GM23338 (cell line): ENCODE data around the gene NELL2. TPM values are rescaled to one million over a fixed set of nuclear protein-coding genes. Genes with fewer than 3 reads are reported as not detected.

Source experiments
- ATAC-seq: fragments of 200-7000 bp; cut with Tn5 transposase; 3 replicates; pipeline ENCODE4 v1.9.1; 2020
- DNase-seq: peaks from one replicate; pipeline ENCODE4 v3.0.0-alpha.2; 2015; ENCODE audit warnings: low spot score
- H2AFZ ChIP-seq: fragments of 200-600 bp; sonication (generic); 2 replicates; pipeline ENCODE4 v1.8.0; 2016; ENCODE audit warnings: antibody characterized with exemption, mild to moderate bottlenecking, moderate library complexity
- H3F3A ChIP-seq: fragments of 200-600 bp; sonication (generic); replicated peaks from 2 replicates; pipeline ENCODE4 v1.8.0; 2017; ENCODE audit warnings: antibody characterized with exemption, mixed run types, low read depth
- H3K27ac ChIP-seq: fragments of 200-600 bp; sonication (generic); 2 replicates; pipeline ENCODE4 v1.6.1; 2016; ENCODE audit warnings: low read depth
- H3K27me3 ChIP-seq: fragments of 200-600 bp; sonication (generic); 2 replicates; pipeline ENCODE4 v1.8.0; 2016; ENCODE audit warnings: mild to moderate bottlenecking, mixed run types, moderate library complexity; ENCODE audit not compliant: insufficient read depth
- H3K36me3 ChIP-seq: fragments of 200-600 bp; sonication (generic); 2 replicates; pipeline ENCODE4 v1.8.0; 2016; ENCODE audit warnings: mild to moderate bottlenecking; ENCODE audit not compliant: insufficient read depth
- H3K4me1 ChIP-seq: fragments of 200-600 bp; sonication (generic); 2 replicates; pipeline ENCODE4 v1.8.0; 2016; ENCODE audit warnings: mild to moderate bottlenecking, moderate library complexity; ENCODE audit not compliant: insufficient read depth
- H3K4me2 ChIP-seq: fragments of 200-600 bp; sonication (generic); 2 replicates; pipeline ENCODE4 v1.7.1; 2017; ENCODE audit warnings: mixed run types
- H3K4me3 ChIP-seq: fragments of 200-600 bp; sonication (generic); 2 replicates; pipeline ENCODE4 v1.6.1; 2016; ENCODE audit warnings: mixed run types
- H3K79me2 ChIP-seq: fragments of 200-600 bp; sonication (generic); replicated peaks from 2 replicates; pipeline ENCODE4 v1.8.0; 2017; ENCODE audit warnings: mild to moderate bottlenecking; ENCODE audit not compliant: insufficient read depth
- H3K9me2 ChIP-seq: fragments of 200-600 bp; sonication (generic); 2 replicates; pipeline ENCODE4 v1.8.0; 2017; ENCODE audit not compliant: insufficient read depth
- H4K20me1 ChIP-seq: fragments of 200-600 bp; sonication (generic); replicated peaks from 2 replicates; pipeline ENCODE4 v1.8.0; 2017; ENCODE audit warnings: mild to moderate bottlenecking; ENCODE audit not compliant: insufficient read depth
- H3K27ac Mint-ChIP-seq: 2 replicates; pipeline ENCODE4 v1.8.0; 2020; ENCODE audit warnings: inconsistent platforms, mild to moderate bottlenecking, moderate library complexity, mixed read lengths
- H3K27me3 Mint-ChIP-seq: 3 replicates; pipeline ENCODE4 v1.8.0; 2022; ENCODE audit warnings: low read depth, mild to moderate bottlenecking, moderate library complexity, mixed read lengths, inconsistent platforms; ENCODE audit not compliant: insufficient read depth, poor library complexity
- H3K36me3 Mint-ChIP-seq: 3 replicates; pipeline ENCODE4 v1.8.0; 2021; ENCODE audit warnings: low read depth, mild to moderate bottlenecking, inconsistent platforms, moderate library complexity, mixed read lengths
- H3K4me1 Mint-ChIP-seq: 3 replicates; pipeline ENCODE4 v1.8.0; 2020; ENCODE audit warnings: mild to moderate bottlenecking, inconsistent platforms, mixed read lengths
- H3K4me3 Mint-ChIP-seq: 3 replicates; pipeline ENCODE4 v1.8.0; 2021; ENCODE audit warnings: moderate library complexity, mild to moderate bottlenecking, inconsistent platforms, mixed read lengths
- H3K9me3 Mint-ChIP-seq: 3 replicates; pipeline ENCODE4 v1.8.0; 2020; ENCODE audit warnings: moderate library complexity, mild to moderate bottlenecking, inconsistent platforms, mixed read lengths
- EZH2 ChIP-seq: fragments of 200-600 bp; sonication (generic); IDR thresholded peaks from one replicate; pipeline ENCODE4 v1.8.0; 2017; ENCODE audit warnings: antibody characterized with exemption, mild to moderate bottlenecking, low read depth; ENCODE audit not compliant: unreplicated experiment
- JUNB ChIP-seq: IDR thresholded peaks from one replicate; pipeline ENCODE4 v1.6.1; 2016; ENCODE audit warnings: antibody characterized with exemption; ENCODE audit not compliant: unreplicated experiment
- STAT1 ChIP-seq: IDR thresholded peaks from one replicate; pipeline ENCODE4 v1.6.1; 2016; ENCODE audit warnings: antibody characterized with exemption; ENCODE audit not compliant: unreplicated experiment
- polyA plus RNA-seq: library from polyadenylated mRNA; unstranded; fragments of >200 nt; fragmentation: Nextera tagmentation; extraction: Ambion mirVana; gene quantifications from 2 replicates; pipeline ENCODE4 v1.2.1, GENCODE V29; 2016
- total RNA-seq: library from RNA; depleted of rRNA; stranded (reverse); fragments of >200 nt; shearing (Covaris generic); gene quantifications from 2 replicates; pipeline ENCODE4 v1.2.3, GENCODE V29; 2014
- TF ChIP-seq, protein P1 (sequence below): IDR thresholded peaks from 2 replicates; pipeline ENCODE4 v1.6.1; 2016; ENCODE audit warnings: antibody characterized with exemption
- TF ChIP-seq, protein P2 (sequence below): fragments of 250-450 bp; sonication (Bioruptor Pico); IDR thresholded peaks from 2 replicates; pipeline ENCODE4 v1.5.0; 2020; ENCODE audit warnings: mild to moderate bottlenecking, moderate library complexity

The NELL2 gene
- total and polyA plus RNA-seq, 2 experiments from 2014 or later = 25.1 to 99.5 TPM

DNA sequence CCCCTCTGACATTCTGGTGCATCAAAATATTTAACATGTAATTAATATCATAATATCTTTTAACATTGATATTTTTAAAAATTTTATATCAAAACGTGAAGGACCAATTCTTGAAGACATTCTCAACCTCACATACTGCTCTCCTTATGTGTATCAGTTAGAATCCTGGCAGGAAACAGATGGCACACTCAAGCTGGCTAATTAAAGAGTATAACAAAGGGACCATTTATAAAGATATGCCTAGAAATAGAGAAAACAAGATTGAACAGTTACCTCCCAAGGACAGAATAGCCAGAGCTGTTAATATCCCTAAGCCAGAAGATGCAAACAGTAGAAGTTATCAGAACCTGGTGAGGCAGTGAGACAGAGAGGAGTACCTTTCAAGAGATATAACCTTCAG is 368.7 kb downstream of the NELL2 start:
- ATAC-seq = no peak

More for the DNA sequence above, 368.7 kb downstream of the NELL2 start:
- H3K27ac Mint-ChIP-seq = no peak overlapping the region
- Histone ChIP-seq H3K4me2 (no peak overlapping the region), H3K4me1 (no peaks in the 10 kb centered on the region), H3K4me3 (no peak overlapping the region), H3K36me3 (no peaks in the 10 kb centered on the region), H3K9me2 (peaks cover 7% of the 10 kb centered on the region; the same call in 1 of the 2 replicates), H3F3A (no peaks in the 10 kb centered on the region), H3K79me2 (no peaks in the 10 kb centered on the region), H4K20me1 (no peaks in the 10 kb centered on the region), H2AFZ (no peak overlapping the region), H3K27me3 (no peaks in the 10 kb centered on the region), H3K27ac (no peak overlapping the region)
- H3K36me3 Mint-ChIP-seq = no peaks in the 10 kb centered on the region
- no peak overlapping the region for H3K4me3 Mint-ChIP-seq
- TF ChIP-seq, protein P1, sequence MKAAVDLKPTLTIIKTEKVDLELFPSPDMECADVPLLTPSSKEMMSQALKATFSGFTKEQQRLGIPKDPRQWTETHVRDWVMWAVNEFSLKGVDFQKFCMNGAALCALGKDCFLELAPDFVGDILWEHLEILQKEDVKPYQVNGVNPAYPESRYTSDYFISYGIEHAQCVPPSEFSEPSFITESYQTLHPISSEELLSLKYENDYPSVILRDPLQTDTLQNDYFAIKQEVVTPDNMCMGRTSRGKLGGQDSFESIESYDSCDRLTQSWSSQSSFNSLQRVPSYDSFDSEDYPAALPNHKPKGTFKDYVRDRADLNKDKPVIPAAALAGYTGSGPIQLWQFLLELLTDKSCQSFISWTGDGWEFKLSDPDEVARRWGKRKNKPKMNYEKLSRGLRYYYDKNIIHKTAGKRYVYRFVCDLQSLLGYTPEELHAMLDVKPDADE = no peak
- TF ChIP-seq EZH2 (no peak), JUNB (no peak), STAT1 (no peak)
- TF ChIP-seq, protein P2, sequence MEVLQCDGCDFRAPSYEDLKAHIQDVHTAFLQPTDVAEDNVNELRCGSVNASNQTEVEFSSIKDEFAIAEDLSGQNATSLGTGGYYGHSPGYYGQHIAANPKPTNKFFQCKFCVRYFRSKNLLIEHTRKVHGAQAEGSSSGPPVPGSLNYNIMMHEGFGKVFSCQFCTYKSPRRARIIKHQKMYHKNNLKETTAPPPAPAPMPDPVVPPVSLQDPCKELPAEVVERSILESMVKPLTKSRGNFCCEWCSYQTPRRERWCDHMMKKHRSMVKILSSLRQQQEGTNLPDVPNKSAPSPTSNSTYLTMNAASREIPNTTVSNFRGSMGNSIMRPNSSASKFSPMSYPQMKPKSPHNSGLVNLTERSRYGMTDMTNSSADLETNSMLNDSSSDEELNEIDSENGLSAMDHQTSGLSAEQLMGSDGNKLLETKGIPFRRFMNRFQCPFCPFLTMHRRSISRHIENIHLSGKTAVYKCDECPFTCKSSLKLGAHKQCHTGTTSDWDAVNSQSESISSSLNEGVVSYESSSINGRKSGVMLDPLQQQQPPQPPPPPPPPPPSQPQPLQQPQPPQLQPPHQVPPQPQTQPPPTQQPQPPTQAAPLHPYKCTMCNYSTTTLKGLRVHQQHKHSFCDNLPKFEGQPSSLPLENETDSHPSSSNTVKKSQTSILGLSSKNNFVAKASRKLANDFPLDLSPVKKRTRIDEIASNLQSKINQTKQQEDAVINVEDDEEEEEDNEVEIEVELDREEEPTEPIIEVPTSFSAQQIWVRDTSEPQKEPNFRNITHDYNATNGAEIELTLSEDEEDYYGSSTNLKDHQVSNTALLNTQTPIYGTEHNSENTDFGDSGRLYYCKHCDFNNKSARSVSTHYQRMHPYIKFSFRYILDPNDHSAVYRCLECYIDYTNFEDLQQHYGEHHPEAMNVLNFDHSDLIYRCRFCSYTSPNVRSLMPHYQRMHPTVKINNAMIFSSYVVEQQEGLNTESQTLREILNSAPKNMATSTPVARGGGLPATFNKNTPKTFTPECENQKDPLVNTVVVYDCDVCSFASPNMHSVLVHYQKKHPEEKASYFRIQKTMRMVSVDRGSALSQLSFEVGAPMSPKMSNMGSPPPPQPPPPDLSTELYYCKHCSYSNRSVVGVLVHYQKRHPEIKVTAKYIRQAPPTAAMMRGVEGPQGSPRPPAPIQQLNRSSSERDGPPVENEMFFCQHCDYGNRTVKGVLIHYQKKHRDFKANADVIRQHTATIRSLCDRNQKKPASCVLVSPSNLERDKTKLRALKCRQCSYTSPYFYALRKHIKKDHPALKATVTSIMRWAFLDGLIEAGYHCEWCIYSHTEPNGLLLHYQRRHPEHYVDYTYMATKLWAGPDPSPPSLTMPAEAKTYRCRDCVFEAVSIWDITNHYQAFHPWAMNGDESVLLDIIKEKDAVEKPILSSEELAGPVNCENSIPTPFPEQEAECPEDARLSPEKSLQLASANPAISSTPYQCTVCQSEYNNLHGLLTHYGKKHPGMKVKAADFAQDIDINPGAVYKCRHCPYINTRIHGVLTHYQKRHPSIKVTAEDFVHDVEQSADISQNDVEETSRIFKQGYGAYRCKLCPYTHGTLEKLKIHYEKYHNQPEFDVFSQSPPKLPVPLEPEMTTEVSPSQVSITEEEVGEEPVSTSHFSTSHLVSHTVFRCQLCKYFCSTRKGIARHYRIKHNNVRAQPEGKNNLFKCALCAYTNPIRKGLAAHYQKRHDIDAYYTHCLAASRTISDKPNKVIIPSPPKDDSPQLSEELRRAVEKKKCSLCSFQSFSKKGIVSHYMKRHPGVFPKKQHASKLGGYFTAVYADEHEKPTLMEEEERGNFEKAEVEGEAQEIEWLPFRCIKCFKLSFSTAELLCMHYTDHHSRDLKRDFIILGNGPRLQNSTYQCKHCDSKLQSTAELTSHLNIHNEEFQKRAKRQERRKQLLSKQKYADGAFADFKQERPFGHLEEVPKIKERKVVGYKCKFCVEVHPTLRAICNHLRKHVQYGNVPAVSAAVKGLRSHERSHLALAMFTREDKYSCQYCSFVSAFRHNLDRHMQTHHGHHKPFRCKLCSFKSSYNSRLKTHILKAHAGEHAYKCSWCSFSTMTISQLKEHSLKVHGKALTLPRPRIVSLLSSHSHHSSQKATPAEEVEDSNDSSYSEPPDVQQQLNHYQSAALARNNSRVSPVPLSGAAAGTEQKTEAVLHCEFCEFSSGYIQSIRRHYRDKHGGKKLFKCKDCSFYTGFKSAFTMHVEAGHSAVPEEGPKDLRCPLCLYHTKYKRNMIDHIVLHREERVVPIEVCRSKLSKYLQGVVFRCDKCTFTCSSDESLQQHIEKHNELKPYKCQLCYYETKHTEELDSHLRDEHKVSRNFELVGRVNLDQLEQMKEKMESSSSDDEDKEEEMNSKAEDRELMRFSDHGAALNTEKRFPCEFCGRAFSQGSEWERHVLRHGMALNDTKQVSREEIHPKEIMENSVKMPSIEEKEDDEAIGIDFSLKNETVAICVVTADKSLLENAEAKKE = no peak
- H3K4me1 Mint-ChIP-seq = peaks cover 5% of the 10 kb centered on the region; the same call in 2 of the 3 replicates
- no peak for DNase-seq
- no peaks in the 10 kb centered on the region for H3K9me3 Mint-ChIP-seq
- H3K27me3 Mint-ChIP-seq = no peaks in the 10 kb centered on the region
